CD4-positive, alpha-beta T cell treated with Interferon alpha-2 for 1 hour (primary cell): ENCODE measurements around the gene NBPF4.
A peak's percentile ranks its signal among the peaks of the same experiment; 100 is the strongest.
"Not testable (repeated sequence)": the region's sequence is repeated elsewhere in the genome, so short reads cannot be mapped to it uniquely, and the experiment has no call there.

Experiments used
- DNase-seq, 2 donors: peaks; one replicate each; pipeline ENCODE4 v3.0.0-alpha.2; 2020 to 2022

Gene NBPF4

DNA sequence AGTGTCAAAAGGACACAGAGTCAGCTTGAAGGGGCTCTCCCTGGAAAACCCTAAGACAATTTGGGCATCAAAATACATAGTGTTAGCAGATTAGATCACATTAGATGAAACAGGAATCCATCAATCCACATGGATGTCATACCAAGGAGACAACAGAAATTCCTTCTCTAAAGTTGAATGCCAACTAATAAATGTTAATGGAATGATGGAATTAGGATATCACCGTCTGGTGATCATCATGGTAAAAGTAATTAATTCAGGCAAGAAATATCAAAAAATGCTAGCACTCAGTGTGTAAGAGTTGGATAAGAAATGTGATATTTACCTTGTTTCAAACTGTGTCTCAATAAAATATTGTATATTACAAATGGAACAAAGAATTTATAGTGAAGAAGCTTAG is 32.9 kb downstream of the NBPF4 start:
- DNase-seq, result no peak

DNA sequence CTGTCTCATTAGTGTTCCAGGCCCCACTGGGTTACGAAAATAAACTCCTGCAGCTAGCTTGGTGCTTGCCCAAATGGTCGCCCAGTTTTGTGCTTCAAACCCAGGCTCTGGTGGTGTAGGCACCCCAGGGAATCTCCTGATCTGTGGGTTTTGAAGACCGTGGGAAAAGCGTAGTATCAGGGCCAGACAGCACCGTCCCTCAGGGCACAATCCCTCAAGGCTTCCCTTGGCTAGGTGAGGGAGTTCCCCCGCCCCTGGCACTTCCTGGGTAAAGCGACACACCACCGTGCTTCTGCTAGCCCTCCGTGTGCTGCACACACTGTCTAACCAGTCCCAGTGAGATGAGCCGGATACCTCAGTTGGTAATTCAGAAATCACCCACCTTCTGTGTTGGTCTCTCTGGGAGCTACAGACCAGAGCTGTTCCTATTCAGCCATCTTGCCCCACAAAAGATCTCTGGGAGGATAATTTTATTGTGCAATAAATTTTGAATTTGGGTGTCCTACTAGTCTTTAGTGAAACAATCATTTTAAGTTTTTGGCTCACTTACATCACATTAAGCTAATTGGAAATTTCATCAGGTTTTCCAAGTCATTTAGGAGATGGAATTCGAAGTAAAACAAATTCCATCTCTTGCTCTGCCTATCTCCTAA is 34.3 kb downstream of the NBPF4 start:
- DNase-seq, result peak in 1 of 2 donors; percentile 14

DNA sequence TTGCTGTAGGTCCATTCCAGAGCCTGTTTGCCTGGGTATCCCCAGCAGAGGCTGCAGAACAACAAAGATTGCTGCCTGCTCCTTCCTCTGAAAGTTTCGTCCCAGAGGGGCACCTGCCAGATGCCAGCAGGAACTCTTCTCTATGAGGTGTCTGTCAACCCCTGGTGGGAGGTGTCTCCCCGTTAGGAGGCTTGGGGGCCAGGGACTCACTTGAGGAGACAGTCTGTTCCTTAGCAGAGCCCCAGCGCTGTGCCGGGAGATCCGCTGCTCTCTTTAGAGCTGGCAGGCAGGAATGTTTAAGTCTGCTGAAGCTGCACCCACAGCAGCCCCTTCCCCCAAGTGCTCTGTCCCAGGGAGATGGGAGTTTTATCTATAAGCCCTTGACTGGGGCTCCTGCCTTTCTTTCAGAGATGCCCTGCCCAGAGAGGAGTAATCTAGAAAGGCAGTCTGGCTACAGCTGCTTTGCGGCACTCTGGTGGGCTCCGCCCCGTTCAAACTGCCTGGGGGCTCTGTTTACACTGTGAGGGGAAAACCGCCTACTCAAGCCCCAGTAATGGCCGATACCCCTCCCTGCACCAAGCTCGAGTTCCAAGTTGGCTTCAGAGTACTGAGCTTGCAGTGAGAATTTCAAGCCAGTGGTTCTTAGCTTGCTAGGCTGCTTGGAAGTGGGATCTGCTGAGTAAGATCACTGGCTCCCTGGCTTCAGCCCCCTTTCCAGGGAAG is 35.0 kb downstream of the NBPF4 start:
- DNase-seq, result no peak

DNA sequence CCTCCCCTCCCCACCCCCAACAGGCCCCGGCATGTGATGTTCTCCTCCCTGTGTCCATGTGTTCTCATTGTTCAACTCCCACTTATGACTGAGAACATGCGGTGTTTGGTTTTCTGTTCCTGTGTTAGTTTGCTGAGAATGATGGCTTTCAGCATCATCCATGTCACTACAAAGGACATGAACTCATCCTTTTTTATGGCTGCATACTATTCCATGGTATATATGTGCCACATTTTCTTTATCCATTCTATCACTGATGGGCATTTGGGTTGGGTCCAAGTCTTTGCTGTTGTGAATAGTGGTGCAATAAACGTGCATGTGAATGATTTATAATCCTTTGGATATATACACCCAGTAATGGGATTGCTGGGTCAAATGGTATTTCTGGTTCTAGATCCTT is 40.3 kb downstream of the NBPF4 start:
- DNase-seq, result not testable (repeated sequence)

DNA sequence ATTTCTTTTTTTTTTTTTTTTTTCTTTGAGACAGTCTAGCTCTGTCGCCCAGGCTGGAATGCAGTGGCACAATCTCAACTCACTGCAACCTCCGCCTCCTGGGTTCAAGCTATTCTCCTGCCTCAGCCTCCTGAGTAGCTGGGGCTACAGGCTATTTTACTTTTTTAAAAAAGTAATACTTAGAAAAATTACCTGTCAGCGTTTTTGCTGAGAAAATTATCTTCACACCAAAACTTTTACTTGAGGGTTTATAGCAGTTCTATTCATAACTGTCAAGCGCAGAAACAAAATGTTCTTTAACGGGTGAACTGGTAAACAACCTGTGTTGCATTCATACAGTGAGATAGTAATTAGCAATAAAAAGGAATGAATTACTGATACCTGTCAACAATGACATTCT is 42.2 kb downstream of the NBPF4 start:
- no peak for DNase-seq

DNA sequence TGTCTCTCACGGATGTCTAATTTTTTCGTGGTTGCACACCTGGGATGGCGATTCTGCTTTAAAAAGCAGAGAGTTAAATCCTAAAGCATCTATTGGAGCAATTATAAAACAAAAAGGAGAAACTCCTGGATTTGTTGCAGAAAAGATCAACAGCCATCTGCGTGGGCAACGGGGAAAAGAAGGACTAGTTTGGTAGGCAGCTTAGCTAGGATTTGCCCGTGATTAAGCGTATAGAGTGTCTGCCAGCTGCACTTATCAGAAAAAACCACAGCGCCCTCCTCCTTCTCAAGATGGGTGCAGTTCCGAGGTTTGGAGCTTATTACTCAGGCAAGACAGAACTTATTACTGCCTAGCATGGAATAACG is 43.2 kb downstream of the NBPF4 start:
- DNase-seq, result peak; percentile 26 to 59

DNA sequence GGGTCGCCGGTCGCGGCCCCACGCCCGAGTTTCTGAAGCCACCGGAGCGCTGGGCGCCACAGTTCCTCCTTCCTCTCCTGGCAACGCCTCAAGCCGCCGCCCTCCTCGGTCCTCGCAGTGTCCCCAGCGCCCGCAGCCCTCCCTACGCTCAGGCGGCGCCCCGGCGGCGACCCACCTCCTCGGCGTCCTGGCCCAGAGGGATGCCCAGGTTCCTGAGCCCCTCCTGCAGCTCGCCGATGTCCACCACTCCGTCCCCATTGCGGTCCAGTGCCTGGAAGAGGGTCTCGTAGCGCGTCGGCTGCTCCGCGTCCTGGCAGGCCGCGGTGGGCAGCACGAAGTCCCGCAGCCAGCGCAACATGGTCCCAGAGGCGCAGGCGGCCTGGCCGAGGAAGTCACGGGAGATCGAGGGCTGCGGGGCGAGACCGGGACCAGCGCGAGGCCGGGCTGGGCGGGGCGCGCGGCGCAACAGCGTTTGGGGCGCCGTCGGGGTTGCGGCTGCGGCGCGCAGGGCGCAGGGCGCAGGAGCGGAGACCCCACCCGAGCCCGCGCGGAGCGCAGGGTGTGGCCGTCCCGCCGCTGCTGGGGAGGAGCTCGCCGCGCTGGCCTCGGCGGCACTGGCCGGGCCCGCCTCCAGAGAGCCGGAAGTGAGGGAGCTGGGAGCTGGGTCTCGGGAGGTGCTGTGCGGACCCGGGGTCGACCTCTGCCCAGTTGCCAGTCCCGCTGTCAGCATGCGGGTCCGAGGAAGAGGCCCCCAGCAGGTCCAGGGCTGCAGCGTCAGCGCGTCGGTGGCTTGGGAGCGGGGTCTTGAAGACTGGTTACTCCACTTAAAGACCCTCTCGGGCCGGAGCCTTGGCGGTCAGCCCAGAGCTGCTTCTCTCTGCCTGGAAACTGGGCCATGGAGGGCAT is 43.8 kb downstream of the NBPF4 start, which contains the start of gene SLC25A24:
TSS of gene SLC25A24 (minus strand) at position 563 of the 906 bp plus-strand sequence. CDS start at position 358, 205 bp downstream.
- DNase-seq, result peak; percentile 65 to 80

DNA sequence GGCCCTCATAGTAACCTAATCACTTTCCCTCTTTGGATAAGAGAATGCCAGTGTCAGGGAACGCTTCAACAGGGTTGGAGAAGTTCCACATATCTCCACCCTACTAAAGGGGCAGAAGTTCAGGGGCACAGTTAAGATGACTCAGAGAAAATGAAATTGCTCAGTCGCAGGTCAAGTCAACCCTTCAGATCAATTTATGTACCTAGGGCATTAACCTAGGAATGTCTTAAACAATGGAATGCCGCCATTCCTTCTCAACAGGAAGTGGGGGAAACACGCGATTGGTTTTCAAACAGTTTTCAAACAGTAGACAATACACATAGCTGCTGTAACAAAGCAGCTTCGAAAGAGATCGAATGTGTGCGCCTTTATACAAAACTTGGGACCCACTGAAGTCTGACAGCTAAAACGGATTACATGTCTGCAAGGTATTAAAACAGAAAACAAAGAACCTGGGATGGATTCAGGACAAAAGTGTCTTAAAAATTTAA is 44.6 kb downstream of the NBPF4 start:
- no peak for DNase-seq

DNA sequence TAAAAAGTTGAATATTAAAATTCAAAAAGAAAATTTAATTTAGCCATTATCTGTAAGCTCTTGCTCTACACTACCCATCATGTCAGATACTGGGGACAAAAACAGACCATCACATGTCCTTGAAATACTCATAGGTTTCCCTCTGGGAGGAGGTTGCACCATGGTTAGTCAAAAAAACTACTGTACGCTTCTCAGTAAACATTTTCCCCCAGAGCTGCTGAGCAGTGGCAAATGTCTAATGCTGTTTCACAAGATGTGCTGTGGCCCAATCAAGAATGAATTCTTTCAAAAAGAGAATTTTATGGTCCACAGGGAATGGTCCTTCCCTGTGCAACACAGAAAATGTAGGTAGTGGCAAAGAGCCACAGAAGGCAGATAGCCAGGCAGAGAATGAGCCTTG is 49.8 kb downstream of the NBPF4 start:
- DNase-seq, result no peak

DNA sequence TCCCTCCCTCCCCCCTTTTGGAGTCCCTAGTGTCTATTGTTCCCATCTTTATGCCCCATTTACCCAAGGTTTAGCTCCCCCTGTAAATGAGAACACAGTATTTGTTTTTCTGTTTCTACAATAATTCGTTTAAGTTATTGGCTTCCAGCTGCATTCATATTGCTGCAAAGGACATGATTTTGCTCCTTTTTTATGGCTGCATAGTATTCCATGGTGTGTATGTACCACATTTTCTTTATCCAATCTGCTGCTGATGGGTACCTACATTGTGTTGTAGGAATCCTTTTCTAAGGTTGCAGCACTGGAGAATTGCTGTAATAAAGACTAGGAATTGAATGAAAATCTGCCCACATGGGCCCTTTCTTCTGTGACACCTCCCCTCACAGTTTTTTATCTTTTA is 50.5 kb downstream of the NBPF4 start:
- DNase-seq, result no peak

DNA sequence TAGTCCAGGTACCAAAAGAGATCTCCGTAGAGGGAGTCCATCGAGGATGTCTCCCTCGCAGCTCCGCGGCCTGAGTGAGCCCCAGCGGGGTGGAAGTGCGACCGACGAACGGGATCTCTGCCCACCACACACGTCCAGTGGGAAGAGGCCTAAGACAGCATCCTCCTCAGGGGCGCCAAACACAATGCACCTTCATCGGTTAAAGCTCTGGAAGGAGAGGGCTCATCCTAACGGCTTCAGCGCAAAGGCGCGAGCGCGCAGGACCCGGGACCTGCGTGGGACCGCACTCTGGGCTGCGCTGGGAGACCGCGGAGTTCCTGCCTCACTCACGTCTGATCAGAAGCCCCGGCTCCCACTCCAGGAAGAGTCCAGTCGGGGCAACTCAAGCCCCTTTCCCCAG is 51.3 kb downstream of the NBPF4 start:
- no peak for DNase-seq

DNA sequence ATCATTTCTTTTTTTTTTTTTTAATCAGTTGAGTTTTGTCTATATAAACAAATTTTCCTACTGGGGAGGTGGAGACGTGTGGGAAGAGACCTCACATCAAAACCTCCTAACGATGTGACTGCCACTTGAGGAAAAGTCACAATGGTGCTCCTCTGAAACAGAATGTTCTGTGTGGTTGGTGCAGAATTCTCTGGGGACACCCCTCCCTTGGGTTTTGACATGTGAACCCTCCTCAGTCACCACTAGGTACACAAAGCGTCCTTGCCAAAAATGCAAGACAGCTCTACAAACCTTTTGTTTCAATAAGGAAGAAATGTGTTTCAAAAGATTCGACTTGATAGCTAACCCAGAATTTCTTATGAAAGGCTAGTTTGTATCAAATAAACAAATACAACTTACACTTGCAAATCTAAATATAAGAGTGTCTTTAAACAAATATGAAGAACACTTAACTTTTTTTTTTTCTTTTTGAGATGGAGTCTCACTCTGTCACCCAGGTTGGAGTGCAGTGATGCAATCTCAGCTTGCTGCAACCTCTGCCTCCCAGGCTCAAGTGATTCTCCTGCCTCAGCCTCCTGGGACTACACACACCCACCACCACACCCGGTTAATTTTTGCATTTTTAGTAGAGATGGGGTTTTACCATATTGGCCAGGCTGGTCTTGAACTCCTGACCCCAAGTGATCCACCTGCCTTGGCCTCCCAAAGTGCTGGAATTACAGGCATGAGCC is 53.0 kb downstream of the NBPF4 start:
- DNase-seq, result no peak

DNA sequence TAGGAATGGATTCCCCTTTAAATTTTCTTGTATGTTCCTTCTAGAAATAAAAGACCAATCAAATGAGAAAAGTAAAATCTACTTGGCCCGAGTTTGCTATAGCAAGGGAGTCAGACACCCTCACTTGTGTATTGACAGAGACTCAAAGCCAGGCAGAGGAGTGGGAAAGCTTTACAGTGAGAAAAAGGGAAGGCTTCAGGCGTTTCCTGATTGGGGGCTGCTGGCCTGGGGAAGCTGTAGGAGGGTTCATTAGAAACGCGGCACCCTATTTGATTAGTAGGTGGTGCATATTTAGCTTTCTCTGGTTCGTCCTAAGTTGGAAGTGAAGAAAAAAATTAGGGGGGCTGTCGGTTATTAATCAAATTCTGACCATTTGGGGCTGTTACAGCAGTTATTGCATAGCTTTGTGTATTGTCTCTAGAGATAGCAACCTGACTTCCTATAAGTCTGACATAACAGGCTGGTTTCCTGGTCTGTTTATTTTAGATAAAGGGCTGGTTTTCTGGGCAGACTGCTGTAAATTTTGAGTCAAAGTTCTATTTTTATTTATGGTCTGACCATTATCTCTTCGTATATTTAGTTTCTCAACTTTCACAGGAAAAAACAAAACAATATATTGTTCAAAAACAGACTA is 53.8 kb downstream of the NBPF4 start:
- no peak for DNase-seq

DNA sequence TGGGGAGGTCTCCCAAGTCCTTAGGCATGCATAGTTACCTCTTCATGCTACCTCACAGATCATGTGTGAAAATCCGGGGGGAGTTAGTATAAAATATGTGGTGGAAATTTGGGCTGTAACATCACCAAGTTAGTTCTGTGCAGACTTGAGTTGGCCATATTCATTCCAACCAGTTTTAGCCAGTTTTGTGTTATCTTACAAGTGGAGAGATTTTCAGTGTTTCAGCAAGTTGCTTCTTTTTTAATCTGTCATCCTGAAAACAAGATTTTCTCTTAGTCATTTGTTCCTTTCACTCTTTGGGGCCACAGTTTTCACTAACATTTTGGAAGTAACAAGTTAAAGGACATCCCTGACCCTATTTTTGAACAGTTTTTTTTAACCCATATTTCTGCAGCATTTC is 55.1 kb downstream of the NBPF4 start:
- no peak for DNase-seq

DNA sequence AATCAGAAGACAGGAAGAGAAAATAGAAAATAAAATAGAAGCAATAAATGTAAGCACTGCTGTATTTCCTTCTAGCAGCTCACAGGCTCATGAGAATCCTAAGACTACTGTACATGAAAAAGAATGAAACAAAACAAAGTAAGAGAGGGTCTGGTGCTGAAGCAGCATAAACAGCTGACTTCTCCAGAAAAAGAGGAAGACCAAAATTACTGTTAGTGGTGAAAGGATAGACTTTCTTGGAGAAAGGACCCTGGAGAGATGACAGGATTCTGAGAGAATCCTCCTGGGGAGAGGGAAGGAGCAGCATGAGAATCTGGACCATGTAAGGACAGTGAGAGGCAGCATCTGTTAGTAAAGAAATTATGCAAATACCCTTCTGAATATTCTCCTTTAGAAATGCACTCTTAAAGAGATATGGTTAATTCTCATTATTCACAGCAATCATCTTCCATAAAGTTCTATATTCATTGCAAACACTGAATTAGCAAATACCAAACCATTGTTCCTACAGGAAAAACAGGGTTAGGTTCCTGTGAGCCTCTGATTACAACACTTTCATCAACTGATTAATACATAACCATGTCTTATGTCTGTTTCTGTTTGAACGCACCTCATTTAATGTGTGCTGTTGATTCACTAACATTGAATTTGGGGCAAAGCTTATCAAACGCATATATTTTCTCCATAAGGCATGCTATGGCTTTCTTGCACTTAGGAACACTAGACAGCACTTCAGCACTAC is 60.7 kb downstream of the NBPF4 start:
- no peak for DNase-seq

DNA sequence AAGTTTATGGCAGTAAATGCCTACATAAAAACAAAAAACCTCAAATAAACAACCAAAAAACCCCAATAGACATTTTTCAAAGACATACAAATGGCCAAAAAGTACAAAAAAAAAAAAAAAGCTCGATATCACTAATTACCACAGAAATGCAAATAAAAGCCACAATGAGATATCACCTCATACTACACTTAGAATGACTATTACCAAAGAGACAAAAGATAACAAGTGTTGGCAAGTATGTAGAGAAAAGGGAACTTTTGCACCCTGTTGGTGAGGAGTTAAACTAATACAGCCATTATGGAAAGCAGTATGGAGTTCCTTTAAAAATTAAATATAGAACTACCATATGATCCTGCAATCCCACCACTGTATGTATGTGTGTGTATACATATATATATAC is 64.9 kb downstream of the NBPF4 start:
- DNase-seq, result no peak
